HG02588 (cell line): ENCODE data around the gene GNAO1.

ENCODE experiments used
- ATAC-seq: cut with Tn5 transposase; IDR thresholded peaks from one replicate; pipeline ENCODE4 v1.9.1; 2021; ENCODE audit warnings: mild to moderate bottlenecking, moderate library complexity; ENCODE audit not compliant: unreplicated experiment

GNAO1 gene

GRCh38 chr16:56263711-56264608 lies 72.7 kb downstream of the GNAO1 start:
- ATAC-seq, result no peak

GRCh38 chr16:56264609-56264972 lies 73.3 kb downstream of the GNAO1 start:
- no peak for ATAC-seq

GRCh38 chr16:56265184-56265583 lies 73.9 kb downstream of the GNAO1 start:
- no peak for ATAC-seq

- ATAC-seq, result no peak
Observed at GRCh38 chr16:56265746-56266145, 74.5 kb downstream of the GNAO1 start.

- no peak for ATAC-seq
Observed at GRCh38 chr16:56266641-56267607, 75.6 kb downstream of the GNAO1 start.

GRCh38 chr16:56267888-56268287 lies 76.6 kb downstream of the GNAO1 start:
- no peak for ATAC-seq

- ATAC-seq, result no peak
Observed at GRCh38 chr16:56268799-56269198, 77.5 kb downstream of the GNAO1 start.

GRCh38 chr16:56269281-56269680 lies 78.0 kb downstream of the GNAO1 start:
- ATAC-seq, result no peak

GRCh38 chr16:56269811-56270684 lies 78.8 kb downstream of the GNAO1 start:
- no peak for ATAC-seq

- ATAC-seq, result no peak
Observed at GRCh38 chr16:56270828-56271227, 79.5 kb downstream of the GNAO1 start.

- no peak for ATAC-seq
Observed at GRCh38 chr16:56272583-56272894, 81.2 kb downstream of the GNAO1 start.

- no peak for ATAC-seq
Observed at GRCh38 chr16:56273615-56274014, 82.3 kb downstream of the GNAO1 start.

GRCh38 chr16:56274369-56274768 lies 83.1 kb downstream of the GNAO1 start:
- no peak for ATAC-seq

- no peak for ATAC-seq
Observed at GRCh38 chr16:56275076-56275475, 83.8 kb downstream of the GNAO1 start.

- no peak for ATAC-seq
Observed at GRCh38 chr16:56275801-56276200, 84.5 kb downstream of the GNAO1 start.

- no peak for ATAC-seq
Observed at GRCh38 chr16:56277075-56277474, 85.8 kb downstream of the GNAO1 start.

GRCh38 chr16:56278196-56278855 lies 87.0 kb downstream of the GNAO1 start:
- ATAC-seq, result no peak

GRCh38 chr16:56279132-56279531 lies 87.8 kb downstream of the GNAO1 start:
- ATAC-seq, result no peak

GRCh38 chr16:56279914-56280313 lies 88.6 kb downstream of the GNAO1 start:
- ATAC-seq, result no peak

GRCh38 chr16:56281249-56281805 lies 90.0 kb downstream of the GNAO1 start:
- ATAC-seq, result no peak
